Fibroblast of lung (primary cell): Measurements from ENCODE around the gene PDE4B.

ENCODE experiments used
- CTCF ChIP-seq, 2 donors: IDR thresholded peaks in 1 of 2; conservative IDR thresholded peaks in 1 of 2; 1 replicate in 1 of 2; 2 replicates in 1 of 2; pipeline ENCODE4 v1.5.1; 2011 to 2012; ENCODE audit warnings: low read length in 2 of 2, control low read depth in 1 of 2, inconsistent platforms in 1 of 2, low read depth in 1 of 2, mild to moderate bottlenecking in 1 of 2
- EZH2 ChIP-seq: IDR thresholded peaks from 2 replicates; pipeline ENCODE4 v1.5.1; 2012; ENCODE audit warnings: low read length, control low read depth, mild to moderate bottlenecking; ENCODE audit errors: missing control alignments

GRCh38 chr1:66368261-66368660, 575.6 kb downstream of the PDE4B start:
- TF ChIP-seq CTCF (conservative IDR thresholded peaks at IDR 0.05 in 1 of 2, IDR thresholded peaks at IDR 0.05 in 1 of 2; ENCODE audit: low read depth in 1 of 2, low read length in 2 of 2) (no peak), EZH2 (no peak)
